Endothelial cell (in vitro differentiated cells): ENCODE results near the gene AGPAT3. TPM values are rescaled to one million over a fixed set of nuclear protein-coding genes. Genes with fewer than 3 reads are reported as not detected.

ENCODE experiments used
- DNase-seq: peaks from one replicate; pipeline ENCODE4 v3.0.0; 2021; ENCODE audit warnings: low spot score
- H3K27ac Mint-ChIP-seq: one replicate; pipeline ENCODE4 v1.8.0; 2021; ENCODE audit warnings: mixed read lengths, inconsistent platforms; ENCODE audit not compliant: unreplicated experiment
- H3K27me3 Mint-ChIP-seq: one replicate; pipeline ENCODE4 v1.8.0; 2021; ENCODE audit warnings: mild to moderate bottlenecking, moderate library complexity, mixed read lengths, inconsistent platforms; ENCODE audit not compliant: unreplicated experiment
- H3K36me3 Mint-ChIP-seq: one replicate; pipeline ENCODE4 v1.8.0; 2021; ENCODE audit warnings: mild to moderate bottlenecking, low read depth, mixed read lengths, inconsistent platforms; ENCODE audit not compliant: unreplicated experiment
- H3K4me1 Mint-ChIP-seq: one replicate; pipeline ENCODE4 v1.8.0; 2021; ENCODE audit warnings: mild to moderate bottlenecking, mixed read lengths, inconsistent platforms; ENCODE audit not compliant: unreplicated experiment
- H3K4me3 Mint-ChIP-seq: one replicate; pipeline ENCODE4 v1.8.0; 2021; ENCODE audit warnings: mild to moderate bottlenecking, mixed read lengths, inconsistent platforms; ENCODE audit not compliant: unreplicated experiment
- H3K9me3 Mint-ChIP-seq: one replicate; pipeline ENCODE4 v1.8.0; 2021; ENCODE audit warnings: mixed read lengths, inconsistent platforms; ENCODE audit not compliant: unreplicated experiment
- total RNA-seq: library from RNA; stranded (reverse); fragmentation: NEBNext Ultra II Directional; extraction: Animal tissue kit (Norgen Biotek cat#: 25700); gene quantifications from one replicate; pipeline ENCODE4 v1.2.1, GENCODE V29; 2021; ENCODE audit not compliant: unreplicated experiment
- TF ChIP-seq, protein P1 (sequence below): fragments of 200-600 bp; sonication (generic); IDR thresholded peaks from one replicate; pipeline ENCODE4 v1.5.0; 2021; ENCODE audit warnings: antibody characterized with exemption; ENCODE audit not compliant: unreplicated experiment

AGPAT3 gene
- total RNA-seq, 1 donor from 2014 or later = 22.6 TPM

DNA sequence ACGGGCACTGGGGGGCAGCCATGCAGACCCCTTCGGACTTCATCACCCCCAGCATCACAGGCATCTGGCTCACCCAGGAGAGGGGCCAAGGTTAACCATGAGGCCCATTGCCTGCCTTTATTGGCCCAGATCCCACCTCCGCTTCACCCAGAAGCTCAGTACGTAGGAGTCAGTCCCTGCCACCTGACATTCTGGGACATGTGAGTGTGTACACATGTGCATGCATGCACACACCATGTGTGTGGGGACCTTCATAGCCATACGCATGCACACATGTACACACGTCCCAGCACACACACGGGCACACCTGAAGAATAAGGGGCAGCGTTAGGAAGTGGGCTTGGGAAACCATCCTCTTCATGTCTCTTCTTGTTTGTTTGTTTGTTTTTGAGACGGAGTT is 123.0 kb downstream of the AGPAT3 start:
- Mint-ChIP-seq H3K36me3 (no peaks in the 10 kb centered on the region), H3K9me3 (no peaks in the 10 kb centered on the region), H3K27me3 (no peaks in the 10 kb centered on the region), H3K27ac (no peak overlapping the region), H3K4me3 (no peak overlapping the region), H3K4me1 (peaks cover 4% of the 10 kb centered on the region)
- no peak for DNase-seq
- TF ChIP-seq, protein P1, sequence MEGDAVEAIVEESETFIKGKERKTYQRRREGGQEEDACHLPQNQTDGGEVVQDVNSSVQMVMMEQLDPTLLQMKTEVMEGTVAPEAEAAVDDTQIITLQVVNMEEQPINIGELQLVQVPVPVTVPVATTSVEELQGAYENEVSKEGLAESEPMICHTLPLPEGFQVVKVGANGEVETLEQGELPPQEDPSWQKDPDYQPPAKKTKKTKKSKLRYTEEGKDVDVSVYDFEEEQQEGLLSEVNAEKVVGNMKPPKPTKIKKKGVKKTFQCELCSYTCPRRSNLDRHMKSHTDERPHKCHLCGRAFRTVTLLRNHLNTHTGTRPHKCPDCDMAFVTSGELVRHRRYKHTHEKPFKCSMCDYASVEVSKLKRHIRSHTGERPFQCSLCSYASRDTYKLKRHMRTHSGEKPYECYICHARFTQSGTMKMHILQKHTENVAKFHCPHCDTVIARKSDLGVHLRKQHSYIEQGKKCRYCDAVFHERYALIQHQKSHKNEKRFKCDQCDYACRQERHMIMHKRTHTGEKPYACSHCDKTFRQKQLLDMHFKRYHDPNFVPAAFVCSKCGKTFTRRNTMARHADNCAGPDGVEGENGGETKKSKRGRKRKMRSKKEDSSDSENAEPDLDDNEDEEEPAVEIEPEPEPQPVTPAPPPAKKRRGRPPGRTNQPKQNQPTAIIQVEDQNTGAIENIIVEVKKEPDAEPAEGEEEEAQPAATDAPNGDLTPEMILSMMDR = no peak

DNA sequence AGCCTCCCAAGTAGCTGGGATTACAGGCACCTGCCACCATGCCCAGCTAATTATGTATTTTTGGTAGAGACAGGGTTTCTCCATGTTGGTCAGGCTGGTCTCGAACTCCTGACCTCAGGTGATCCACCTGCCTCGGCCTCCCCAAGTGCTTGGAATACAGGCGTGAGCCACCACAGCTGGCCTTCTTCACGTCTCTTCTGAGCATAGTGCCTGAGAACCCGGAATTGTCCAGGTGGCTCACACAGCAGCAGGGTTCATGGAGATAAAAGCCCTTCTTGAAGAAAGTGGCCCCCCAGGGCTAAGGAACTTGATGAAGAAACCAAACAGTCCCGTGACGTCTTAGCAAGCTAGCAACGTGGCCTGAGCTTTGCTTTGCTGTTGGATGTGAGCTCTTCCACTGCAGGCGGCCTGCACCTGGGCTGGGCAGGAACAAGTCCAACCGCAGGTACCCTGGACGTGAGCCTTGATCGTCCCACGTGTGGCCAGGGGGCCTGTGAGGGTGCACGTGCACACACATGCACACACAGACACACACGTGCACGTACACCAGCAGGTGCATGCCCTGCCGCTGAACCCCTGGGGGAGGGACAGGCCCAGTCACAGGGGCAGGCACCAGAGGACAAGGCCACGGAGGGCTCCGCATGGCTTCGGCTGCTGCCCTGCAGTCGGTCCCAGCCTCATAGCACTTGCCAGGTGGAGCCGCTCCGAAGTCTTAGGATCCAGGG is 123.6 kb downstream of the AGPAT3 start:
- Mint-ChIP-seq H3K36me3 (no peaks in the 10 kb centered on the region), H3K27me3 (no peaks in the 10 kb centered on the region), H3K4me1 (peaks cover 4% of the 10 kb centered on the region), H3K4me3 (no peak overlapping the region), H3K27ac (no peak overlapping the region), H3K9me3 (no peaks in the 10 kb centered on the region)
- no peak for DNase-seq
- TF ChIP-seq, protein P1 = no peak

DNA sequence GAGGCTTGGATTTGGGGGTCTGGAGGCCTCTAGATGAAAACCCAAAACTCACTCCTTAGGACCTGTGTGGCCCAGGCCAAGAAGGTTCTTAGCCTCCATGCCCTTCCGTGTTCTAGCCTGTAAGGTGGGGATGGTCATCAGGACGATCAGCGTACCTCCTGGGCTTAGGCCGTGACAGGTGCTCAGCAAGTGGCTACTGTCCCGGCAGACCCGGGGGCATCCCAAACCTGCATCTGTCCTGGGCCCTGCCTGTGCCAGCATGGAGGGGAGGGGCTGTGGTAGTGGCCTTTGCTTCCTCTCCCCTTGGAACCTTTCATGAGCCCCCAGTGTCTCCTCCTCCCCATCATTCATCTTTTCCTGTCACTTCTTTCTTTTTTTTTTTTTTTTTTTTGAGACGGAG is 124.4 kb downstream of the AGPAT3 start:
- Mint-ChIP-seq H3K4me3 (no peak overlapping the region), H3K36me3 (no peaks in the 10 kb centered on the region), H3K4me1 (peaks cover 4% of the 10 kb centered on the region), H3K27me3 (no peaks in the 10 kb centered on the region), H3K27ac (no peak overlapping the region), H3K9me3 (no peaks in the 10 kb centered on the region)
- no peak for DNase-seq
- TF ChIP-seq, protein P1 = no peak

DNA sequence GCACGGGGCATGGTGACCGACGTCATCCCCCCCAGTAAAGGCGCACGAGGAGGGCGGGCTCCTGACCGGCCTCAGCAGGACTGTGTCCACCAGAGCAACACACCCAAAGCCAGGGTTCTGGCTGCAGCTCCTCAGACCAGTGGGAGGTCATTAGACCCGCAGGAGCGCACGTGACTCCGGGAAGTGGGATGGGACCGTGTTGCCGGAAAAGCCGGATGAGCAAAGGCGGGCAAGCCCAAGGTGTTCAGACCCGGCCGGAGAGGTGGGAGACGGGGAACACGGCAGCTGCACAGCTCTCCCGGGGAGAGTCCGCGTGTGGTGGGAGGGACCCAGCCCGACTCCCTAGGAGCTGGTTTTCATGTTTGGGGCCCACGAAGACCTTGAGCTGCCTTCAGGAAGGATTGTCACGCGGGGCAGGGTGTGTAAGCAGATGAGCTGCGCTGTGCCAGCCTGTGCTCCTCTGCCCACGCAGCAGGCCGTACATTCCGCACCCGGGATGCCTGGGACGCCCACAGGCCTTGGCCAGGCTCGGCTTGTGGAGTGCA is 126.5 kb downstream of the AGPAT3 start:
- H3K9me3 Mint-ChIP-seq = no peaks in the 10 kb centered on the region
- TF ChIP-seq, protein P1 = no peak
- H3K27me3 Mint-ChIP-seq = no peaks in the 10 kb centered on the region
- no peak overlapping the region for H3K4me3 Mint-ChIP-seq
- no peak for DNase-seq
- no peak overlapping the region for H3K27ac Mint-ChIP-seq
- H3K36me3 Mint-ChIP-seq = no peaks in the 10 kb centered on the region
- H3K4me1 Mint-ChIP-seq = no peaks in the 10 kb centered on the region

DNA sequence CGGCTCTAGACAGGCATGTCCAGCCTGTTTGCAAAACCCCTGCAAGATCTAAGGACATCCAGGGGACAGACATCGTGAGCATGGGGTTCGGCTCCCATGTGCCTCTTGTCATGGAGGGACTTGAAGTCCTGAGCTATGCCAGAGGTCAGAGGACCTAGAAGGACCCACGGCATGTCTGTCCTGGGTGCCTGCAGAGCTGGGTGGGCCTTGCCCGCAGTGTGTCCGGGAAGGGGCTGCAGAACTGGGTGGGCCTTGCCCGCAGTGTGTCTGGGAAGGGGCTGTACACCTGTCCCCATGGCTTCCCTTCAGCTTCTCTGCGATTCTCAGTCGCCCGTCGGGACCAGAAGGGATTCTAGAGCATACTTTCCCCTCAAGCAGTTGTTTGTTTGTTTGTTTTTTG is 127.1 kb downstream of the AGPAT3 start:
- Mint-ChIP-seq H3K27me3 (no peaks in the 10 kb centered on the region), H3K36me3 (no peaks in the 10 kb centered on the region), H3K4me3 (no peak overlapping the region), H3K27ac (no peak overlapping the region), H3K9me3 (no peaks in the 10 kb centered on the region), H3K4me1 (no peaks in the 10 kb centered on the region)
- no peak for DNase-seq
- TF ChIP-seq, protein P1 = no peak
